HEK293T (cell line): Measurements from ENCODE around the gene SOX18.
"Not testable (repeated sequence)": the region's sequence is repeated elsewhere in the genome, so short reads cannot be mapped to it uniquely, and the experiment has no call there.

ENCODE experiments used
- ARNT ChIP-seq: fragments of 450-650 bp; IDR thresholded peaks from 2 replicates; pipeline ENCODE4 v1.6.1; 2017; ENCODE audit warnings: mild to moderate bottlenecking
- BHLHE40 ChIP-seq: fragments of 450-650 bp; IDR thresholded peaks from 2 replicates; pipeline ENCODE4 v1.6.1; 2016; ENCODE audit warnings: mild to moderate bottlenecking, moderate library complexity, borderline replicate concordance
- CTBP1 ChIP-seq: fragments of 450-650 bp; IDR thresholded peaks from 2 replicates; pipeline ENCODE4 v1.6.1; 2016; ENCODE audit warnings: borderline replicate concordance
- FOXK2 ChIP-seq: fragments of 450-650 bp; IDR thresholded peaks from 2 replicates; pipeline ENCODE4 v1.6.1; 2016; ENCODE audit warnings: mild to moderate bottlenecking
- FOXM1 ChIP-seq: fragments of 450-650 bp; IDR thresholded peaks from 2 replicates; pipeline ENCODE4 v1.6.1; 2017; ENCODE audit warnings: mild to moderate bottlenecking, borderline replicate concordance
- L3MBTL2 ChIP-seq: fragments of 450-650 bp; conservative IDR thresholded peaks from 2 replicates; pipeline ENCODE4 v1.6.1; 2016; ENCODE audit warnings: mild to moderate bottlenecking
- LEF1 ChIP-seq: fragments of 450-650 bp; IDR thresholded peaks from 2 replicates; pipeline ENCODE4 v1.6.1; 2017; ENCODE audit warnings: mild to moderate bottlenecking, borderline replicate concordance
- PKNOX1 ChIP-seq: fragments of 450-650 bp; IDR thresholded peaks from 2 replicates; pipeline ENCODE4 v1.6.1; 2016

- not testable (repeated sequence) for TF ChIP-seq ARNT, LEF1, PKNOX1, FOXM1, BHLHE40, FOXK2, L3MBTL2, CTBP1
These were observed 36.9 kb downstream of the SOX18 start for GRCh38 chr20:64012385-64013154.
